Articular chondrocyte of knee joint (primary cell): ENCODE data around the gene NPNT. TPM values are rescaled to one million over a fixed set of nuclear protein-coding genes. Genes with fewer than 3 reads are reported as not detected.

ENCODE experiments used
- total RNA-seq: library from RNA; depleted of rRNA; stranded (reverse); fragments of >200 nt; gene quantifications from 2 replicates; pipeline ENCODE4 v1.2.3, GENCODE V29; 2012

The NPNT gene
- 0.11 TPM in 1 of 2 replicates, not detected in the other for total RNA-seq

GRCh38 chr4:105894660-105895582 is at the start of gene NPNT:
Gene NPNT (plus strand): TSS chr4:105895471. CDS start chr4:105895653, 182 bp downstream.

Other genes with a start within 250 kb of the NPNT start
- 17.5 and 20.0 TPM in 2 replicates for gene INTS12, start 186.8 kb upstream of the NPNT start, total RNA-seq
- 9.9 and 10.9 TPM in 2 replicates for gene GSTCD, start 186.7 kb upstream of the NPNT start, total RNA-seq